Measurements from ENCODE around the gene LRG1. TPM values are rescaled to one million over a fixed set of nuclear protein-coding genes. Genes with fewer than 3 reads are reported as not detected.
A peak's percentile ranks its signal among the peaks of the same experiment; 100 is the strongest.

LRG1 gene
- total RNA-seq, 2 donors from 2014 or later: 0.23 to 3.0 TPM

DNA sequence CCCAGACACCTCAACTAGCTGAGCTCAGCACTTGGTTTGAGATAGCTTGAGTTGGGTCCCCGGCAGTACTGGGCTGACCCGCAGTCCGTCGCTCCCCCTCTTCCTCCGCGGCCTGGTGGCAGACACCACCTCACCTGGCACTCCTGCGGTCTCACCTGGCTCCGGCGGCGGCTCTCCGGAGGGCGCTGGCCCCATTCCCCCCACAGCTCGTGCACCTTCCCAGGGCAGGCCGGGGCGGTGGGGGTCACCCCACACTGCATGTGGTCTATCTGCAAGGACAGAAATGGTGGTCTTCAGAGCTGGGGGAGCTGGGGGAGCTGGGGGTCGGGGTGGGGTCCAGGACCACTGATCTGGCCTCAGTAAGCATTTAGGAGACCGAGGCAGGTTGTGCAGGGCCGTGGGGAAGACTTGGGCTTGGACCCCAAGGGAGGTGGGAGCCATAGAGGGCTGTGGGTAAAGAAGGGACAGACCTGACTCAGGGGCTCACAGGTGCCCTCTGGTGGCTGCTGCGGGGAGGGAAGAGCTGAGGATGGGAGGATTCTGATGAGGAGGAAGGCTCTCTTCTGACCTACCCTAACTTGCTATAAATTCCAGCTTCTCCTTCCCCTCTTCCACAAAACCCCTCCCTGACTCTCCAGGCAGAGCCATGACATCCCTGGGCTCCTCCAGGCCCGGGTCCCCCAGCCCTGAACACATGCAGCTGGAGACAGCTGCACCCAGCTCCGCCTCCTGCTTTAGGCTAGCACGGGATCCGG is 14.9 kb downstream of the LRG1 start:
- H3K27ac Mint-ChIP-seq: no peak overlapping the region
- H3K36me3 Mint-ChIP-seq: no peaks in the 10 kb centered on the region
- peak; percentile 83 to 87 for ATAC-seq
- H3K9me3 Mint-ChIP-seq: no peaks in the 10 kb centered on the region
- DNase-seq (ENCODE audit: low spot score in 2 of 2): peak; percentile 69 to 85

DNA sequence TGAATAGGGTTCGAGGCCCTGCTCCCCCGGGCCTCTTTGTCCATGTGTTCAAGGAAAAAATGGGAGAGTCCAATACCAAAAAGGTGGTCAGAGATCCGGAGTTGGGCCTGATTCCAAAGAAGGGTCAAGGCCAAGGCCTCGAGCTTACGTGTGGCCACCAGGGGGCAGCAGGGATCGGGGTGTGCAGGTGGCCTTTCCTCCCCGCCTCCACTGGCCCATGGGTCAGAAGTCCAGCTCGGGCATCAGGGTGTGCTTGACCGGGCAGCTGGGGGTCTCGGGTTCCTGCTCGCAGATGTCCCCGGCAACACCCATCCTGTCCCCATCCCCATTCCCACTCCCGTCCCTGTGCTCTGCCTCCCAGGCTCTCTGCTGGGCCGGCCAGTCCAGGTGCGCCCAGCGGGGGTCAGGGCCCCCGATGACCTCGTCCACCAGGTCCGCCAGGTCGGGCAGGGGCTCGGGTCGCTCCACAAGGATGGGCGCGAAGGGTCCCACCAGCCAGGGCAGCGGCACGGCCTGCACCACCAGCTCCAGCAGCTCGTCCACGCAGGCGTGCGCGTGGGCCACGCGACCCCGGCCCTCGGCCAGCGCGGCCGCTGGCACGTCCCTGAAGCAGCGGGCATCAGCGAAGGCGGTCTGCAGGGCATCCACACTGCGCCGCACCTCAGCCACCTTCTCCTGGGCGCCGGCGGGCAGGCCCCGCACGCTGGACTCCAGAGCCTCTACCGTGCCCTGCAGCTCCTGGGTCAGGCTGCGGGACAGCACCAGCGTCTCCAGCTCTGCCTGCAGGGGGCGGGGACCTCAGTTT is 16.3 kb downstream of the LRG1 start:
- peak in 1 of 2 donors; percentile 48 for ATAC-seq

DNA sequence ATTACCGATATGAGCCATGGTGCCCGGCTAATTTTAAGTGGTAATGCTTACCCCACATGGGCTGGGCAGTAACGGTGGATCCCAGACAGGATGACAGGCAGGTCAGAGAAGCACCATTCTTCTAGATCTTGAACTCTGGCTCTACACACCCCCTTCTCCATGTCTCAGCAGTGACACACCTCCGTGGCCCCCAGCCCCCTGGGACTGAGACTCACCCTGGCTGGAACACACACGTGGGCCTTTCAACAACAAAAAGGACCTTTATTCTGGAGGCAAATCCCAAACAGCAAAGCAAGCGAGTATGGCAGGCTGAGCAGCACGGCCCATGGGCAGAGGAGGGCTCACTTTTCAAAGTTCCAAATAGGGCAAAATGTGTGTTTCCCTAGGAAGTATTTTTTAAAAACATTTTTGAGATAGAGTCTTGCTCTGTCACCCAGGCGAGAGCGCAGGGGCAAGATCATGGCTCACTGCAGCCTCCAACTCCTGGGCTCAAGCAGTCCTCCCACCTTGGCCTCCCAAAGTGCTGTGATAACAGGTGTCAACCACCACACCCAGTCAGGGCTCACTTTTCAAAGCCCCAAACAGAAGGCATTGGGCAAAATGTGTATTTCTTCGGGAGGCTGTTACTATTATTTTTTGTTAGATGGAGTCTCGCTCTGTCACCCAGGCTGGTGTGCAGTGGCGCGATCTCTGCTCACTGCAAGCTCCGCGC is 17.4 kb downstream of the LRG1 start:
- no peak for DNase-seq (ENCODE audit: low spot score in 2 of 2)
- Mint-ChIP-seq H3K9me3 (no peaks in the 10 kb centered on the region), H3K36me3 (no peaks in the 10 kb centered on the region), H3K27ac (peak overlapping the region in 1 of 2 donors; percentile 24)
- ATAC-seq: no peak

More for the DNA sequence above, 16.3 kb downstream of the LRG1 start:
- Mint-ChIP-seq H3K9me3 (no peaks in the 10 kb centered on the region), H3K36me3 (no peaks in the 10 kb centered on the region), H3K27ac (no peak overlapping the region)
- peak in 1 of 2 donors; percentile 53 for DNase-seq (ENCODE audit: low spot score in 2 of 2)

DNA sequence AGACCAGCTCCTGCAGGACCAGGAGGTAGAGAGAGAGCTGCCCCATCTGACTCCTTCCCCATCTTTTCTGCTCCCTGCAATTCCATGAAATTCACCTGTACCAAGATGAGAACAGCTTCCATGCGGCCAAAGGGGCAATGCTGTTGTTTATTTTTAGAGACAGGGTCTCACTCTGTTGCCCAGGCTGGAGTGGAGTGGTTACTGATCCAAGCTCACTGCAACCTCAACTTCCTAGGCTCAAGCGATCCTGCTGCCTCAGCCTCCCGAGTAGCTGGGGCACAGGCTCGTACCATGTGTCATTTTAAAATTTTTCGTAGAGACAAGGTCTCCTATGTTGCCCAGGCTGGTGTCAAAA is 18.0 kb downstream of the LRG1 start:
- Mint-ChIP-seq H3K9me3 (no peaks in the 10 kb centered on the region), H3K27ac (peak overlapping the region in 1 of 2 donors; percentile 24), H3K36me3 (no peaks in the 10 kb centered on the region)
- no peak for ATAC-seq
- no peak for DNase-seq (ENCODE audit: low spot score in 2 of 2)

DNA sequence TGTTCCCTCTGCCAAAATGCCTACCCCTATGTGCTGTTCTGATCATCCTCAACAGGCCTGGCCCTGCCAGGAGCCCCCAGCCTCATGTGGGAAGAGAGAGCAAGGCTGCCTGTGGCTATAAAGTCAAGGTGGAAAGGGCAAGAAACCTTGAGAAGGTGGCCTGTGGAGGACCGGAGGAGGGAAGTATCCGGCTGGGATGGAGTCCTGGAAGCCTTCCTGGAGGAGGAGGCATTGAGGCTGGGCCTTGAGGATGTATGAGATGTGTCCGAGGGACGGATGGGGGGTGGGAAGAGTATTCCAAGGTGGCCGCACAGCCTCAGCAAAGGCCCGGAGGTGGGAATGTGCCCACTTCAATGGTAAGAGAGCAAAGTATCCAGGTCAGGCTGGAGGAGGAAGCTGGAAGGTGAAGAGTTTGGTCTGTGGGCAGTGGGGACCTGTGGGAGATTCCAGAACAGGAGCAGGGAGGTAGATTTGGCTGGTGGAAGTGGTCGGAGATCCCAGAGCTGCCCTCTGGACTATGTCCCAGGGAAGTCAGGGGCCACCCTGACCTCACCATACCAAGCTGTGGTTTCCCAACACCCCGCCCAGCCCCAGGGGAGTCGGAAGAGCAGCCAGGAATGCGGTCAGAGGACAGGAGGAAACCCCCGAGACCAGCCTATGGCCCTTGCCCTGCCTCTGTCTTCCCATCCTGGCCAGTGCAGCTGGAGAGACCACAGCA is 18.5 kb downstream of the LRG1 start:
- ATAC-seq: no peak
- no peaks in the 10 kb centered on the region for H3K9me3 Mint-ChIP-seq
- H3K27ac Mint-ChIP-seq: no peak overlapping the region
- no peak for DNase-seq (ENCODE audit: low spot score in 2 of 2)
- H3K36me3 Mint-ChIP-seq: no peaks in the 10 kb centered on the region

DNA sequence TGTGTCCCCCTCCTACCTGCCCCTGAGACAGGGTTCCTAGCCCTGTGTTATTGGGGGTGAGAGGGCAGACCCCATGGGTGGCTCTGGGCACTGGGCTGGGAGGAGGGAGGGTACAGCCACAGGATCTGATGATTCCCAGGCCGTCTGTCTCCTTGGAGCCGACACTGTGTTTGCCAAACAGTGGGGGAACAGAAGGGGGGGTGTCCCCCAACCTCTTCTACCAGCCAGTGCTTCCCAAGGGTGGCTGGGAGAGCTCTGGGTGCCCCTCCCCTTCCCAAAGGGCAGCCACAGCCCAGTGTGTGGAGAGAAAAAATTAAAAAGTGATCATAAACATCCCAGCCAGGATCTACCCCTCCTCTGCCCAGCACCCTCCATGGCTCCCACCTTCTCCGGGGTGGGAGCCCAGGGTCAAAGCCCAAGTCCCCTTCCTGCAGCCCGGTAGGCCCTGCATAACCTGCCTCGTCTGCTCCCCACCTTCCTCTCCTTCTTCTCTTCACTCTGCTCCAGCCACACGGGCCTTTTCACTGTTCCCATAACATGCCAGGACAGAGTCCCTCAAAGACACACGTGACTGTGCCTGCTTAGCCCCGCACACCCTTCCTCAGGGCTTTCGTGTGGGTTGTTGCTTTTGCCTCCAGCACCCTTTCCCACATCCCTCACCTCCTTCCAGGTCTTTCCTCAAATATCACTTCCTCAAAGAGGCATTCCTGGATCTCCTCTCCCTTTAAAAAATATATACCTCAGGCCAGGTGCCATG is 20.1 kb downstream of the LRG1 start:
- DNase-seq (ENCODE audit: low spot score in 2 of 2): no peak
- H3K9me3 Mint-ChIP-seq: no peaks in the 10 kb centered on the region
- H3K27ac Mint-ChIP-seq: peak overlapping the region in 1 of 2 donors; percentile 55
- no peak for ATAC-seq
- H3K36me3 Mint-ChIP-seq: no peaks in the 10 kb centered on the region

DNA sequence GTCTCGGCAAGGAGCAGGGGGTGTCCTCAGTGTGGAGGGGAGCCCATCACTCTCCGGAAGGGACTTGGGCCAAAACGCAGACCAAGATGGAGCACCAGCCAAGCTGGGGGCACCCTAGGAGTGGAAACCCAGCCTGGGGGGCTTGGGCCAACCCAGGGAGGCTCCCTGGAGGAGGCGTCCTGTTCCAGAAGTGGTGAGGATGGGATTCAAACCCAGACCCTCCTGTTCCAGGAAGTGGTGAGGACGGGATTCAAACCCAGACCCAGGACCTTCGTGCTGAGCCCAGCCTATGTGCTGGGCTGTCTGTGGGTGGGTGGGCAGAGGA is 20.7 kb downstream of the LRG1 start:
- no peak for DNase-seq (ENCODE audit: low spot score in 2 of 2)

DNA sequence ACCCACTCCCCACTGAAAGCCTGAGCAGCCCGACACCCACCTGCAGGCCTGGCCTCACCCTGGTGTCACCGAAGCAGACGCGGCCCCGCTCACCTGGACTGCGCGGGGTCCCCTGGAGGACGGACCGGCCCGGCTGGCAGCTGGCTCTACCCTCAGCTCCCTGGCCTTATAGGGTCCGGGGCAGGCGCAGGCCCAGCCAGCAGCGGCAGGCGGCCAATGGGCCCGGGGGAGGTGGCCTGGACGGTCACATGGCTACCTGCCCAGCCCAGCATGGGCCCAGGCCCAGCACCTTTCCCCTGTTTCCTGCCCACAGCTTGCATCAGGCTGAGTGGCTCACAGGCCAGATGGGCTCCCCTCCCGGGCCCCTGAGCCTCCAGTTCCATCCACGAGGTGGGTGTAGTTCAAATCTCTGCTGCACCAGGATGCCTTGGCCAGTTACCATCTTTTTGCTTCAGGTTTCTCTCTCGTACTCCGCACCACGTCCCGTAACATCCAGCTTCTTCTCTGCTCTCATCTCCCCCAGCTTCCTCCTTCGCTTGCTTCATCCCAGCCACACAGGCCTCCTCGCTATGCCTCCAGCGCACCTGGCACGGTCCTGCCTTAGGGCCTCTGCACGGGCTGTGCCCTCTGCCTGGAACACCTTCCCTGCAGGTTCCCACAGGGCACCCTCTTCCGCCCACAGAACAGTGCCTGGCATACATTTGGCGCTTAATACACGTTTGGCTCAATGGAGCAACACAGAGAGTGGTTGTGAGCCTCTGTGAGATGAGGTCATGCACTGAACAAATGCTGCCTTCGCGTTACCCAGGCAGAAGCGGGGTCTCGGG is 21.3 kb downstream of the LRG1 start, which contains the start of gene PLIN4:
Gene PLIN4 (minus strand): TSS at position 142 of the 827 bp plus-strand sequence. CDS start 214 bp downstream, outside the sequence.
- Mint-ChIP-seq H3K9me3 (no peaks in the 10 kb centered on the region), H3K36me3 (no peaks in the 10 kb centered on the region), H3K27ac (no peak within 1 kb of the TSS)
- DNase-seq (ENCODE audit: low spot score in 2 of 2) (no peak), ATAC-seq (no peak)

More for the DNA sequence above, 20.7 kb downstream of the LRG1 start:
- ATAC-seq: no peak
- Mint-ChIP-seq H3K36me3 (no peaks in the 10 kb centered on the region), H3K9me3 (no peaks in the 10 kb centered on the region), H3K27ac (no peak overlapping the region)

DNA sequence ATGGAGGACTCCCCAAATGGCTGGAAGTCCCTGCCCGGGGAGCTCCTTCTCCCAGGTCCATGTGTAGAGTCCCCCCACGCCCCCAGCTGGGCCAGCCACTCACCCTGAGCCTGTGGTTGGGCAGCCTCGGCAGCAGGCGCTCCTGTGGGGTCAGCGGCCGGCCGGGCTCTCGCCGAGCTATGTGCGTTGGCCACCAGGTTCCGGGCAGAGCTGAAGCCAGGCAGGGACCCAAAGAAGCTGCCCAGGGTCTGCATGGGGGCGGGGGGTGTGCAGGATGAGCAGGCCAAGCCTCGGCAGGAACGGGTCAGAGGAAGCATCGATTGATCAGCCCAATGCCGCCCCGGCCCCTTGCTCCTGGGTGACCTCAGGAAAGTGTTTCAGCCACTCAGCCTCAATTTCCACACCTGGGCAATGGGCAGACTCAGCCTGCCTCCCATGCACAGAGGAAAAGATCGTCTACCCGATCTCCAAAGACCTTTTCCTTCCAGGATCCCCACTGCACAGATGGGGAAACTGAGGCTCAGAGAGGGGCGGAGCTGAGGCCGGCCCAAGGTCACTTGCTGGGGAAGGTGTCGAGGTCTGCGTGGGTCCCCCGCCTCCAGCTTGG is 22.3 kb downstream of the LRG1 start:
- DNase-seq (ENCODE audit: low spot score in 2 of 2) (no peak), ATAC-seq (no peak)
- Mint-ChIP-seq H3K36me3 (no peaks in the 10 kb centered on the region), H3K27ac (no peak overlapping the region), H3K9me3 (no peaks in the 10 kb centered on the region)

DNA sequence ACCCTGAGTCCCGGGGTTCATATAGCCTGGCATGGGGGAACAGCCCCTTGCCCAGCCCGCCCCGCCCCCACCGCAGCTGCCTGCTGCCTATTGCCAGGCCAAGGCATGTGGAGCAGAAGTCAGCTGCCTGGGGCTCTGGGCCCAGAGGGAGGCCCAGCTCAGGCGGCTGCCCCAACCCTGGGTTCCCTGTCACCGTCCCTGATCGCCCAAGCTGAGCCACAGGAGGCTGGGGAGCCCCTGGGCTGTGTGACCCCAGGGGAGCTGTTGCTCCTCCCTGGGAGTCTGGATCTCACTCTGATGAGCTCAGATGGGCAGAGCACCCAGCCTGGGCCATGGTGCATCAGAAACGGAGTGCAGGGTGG is 22.9 kb downstream of the LRG1 start:
- ATAC-seq (peak in 1 of 2 donors; percentile 16), DNase-seq (ENCODE audit: low spot score in 2 of 2) (no peak)
- Mint-ChIP-seq H3K36me3 (no peaks in the 10 kb centered on the region), H3K9me3 (no peaks in the 10 kb centered on the region), H3K27ac (no peak overlapping the region)

DNA sequence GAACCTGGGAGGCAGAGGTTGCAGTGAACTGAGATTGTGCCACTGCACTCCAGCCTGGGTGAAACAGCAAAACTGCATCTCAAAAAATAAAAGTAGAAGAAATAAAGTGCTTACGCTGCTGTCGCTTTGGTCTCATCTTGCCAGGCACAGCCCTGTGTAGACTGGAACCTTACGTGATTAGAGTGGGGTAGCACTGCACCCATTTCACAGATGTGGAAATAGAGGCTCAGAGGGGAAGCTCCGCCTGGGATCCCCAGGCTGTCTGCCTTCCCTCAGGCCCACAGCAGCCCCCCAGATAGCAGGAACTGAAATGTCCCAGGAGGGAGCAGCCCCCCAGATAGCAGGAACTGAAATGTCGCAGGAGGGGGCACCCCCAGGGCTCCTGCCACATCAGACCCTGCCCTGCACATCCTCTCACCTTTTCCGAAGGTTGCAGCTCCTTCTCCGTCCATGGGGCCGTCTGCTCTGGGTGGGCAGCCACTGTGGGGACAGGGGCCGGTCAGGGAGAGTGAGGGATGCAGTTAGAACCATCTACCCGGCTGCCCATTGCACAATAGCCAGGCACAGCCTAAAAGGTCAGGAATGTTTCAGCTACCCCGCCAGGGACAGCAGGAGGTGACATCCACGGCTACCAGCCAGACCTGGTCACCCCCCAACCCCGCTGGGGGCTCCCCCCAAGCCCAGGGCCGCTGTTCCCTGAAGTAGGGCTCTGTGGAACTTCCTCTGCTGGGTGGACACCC is 23.5 kb downstream of the LRG1 start:
- no peak for ATAC-seq
- no peaks in the 10 kb centered on the region for H3K9me3 Mint-ChIP-seq

DNA sequence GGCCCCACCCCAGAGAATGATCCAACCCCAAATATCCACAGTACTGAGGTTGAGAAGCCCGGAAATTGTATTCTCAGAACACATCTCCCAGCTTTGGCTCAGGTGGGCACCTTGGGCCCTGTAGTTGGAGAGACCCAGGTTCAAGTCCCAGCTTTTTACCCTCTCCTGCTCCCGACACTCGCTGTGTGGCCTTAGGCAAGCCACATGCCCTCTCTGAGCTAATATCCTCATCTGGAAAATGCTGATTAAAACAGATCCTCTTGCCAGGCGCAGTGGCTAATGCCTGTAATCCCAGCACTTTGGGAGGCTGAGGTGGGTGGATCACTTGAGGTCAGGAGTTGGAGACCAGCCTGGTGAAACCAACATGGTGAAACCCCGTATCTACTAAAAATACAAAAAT is 24.1 kb downstream of the LRG1 start:
- Mint-ChIP-seq H3K27ac (no peak overlapping the region), H3K36me3 (no peaks in the 10 kb centered on the region)
- ATAC-seq: no peak

More for the DNA sequence above, 23.5 kb downstream of the LRG1 start:
- Mint-ChIP-seq H3K36me3 (no peaks in the 10 kb centered on the region), H3K27ac (no peak overlapping the region)
- no peak for DNase-seq (ENCODE audit: low spot score in 2 of 2)

DNA sequence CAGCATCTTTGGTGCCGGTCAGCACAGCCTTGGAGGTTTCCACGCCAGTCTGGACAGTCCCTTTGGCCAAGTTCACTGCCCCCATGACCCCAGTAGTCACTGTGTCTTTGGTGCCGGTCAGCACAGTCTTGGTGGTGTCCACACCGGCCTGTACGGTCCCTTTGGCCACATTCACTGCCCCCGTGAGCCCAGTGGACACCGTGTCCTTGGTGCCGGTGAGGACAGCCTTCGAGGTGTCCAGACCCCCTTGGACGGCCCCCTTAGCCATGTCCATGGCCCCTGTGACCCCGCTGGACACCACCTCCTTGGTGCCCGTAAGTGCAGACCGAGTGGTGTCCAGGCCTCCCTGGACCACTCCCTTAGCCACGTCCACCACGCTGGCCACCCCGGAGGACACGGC is 26.6 kb downstream of the LRG1 start:
- Mint-ChIP-seq H3K9me3 (no peaks in the 10 kb centered on the region), H3K36me3 (no peaks in the 10 kb centered on the region), H3K27ac (no peak overlapping the region)
- ATAC-seq: no peak
- DNase-seq (ENCODE audit: low spot score in 2 of 2): no peak

More for the DNA sequence above, 24.1 kb downstream of the LRG1 start:
- H3K9me3 Mint-ChIP-seq: no peaks in the 10 kb centered on the region
- DNase-seq (ENCODE audit: low spot score in 2 of 2): no peak

DNA sequence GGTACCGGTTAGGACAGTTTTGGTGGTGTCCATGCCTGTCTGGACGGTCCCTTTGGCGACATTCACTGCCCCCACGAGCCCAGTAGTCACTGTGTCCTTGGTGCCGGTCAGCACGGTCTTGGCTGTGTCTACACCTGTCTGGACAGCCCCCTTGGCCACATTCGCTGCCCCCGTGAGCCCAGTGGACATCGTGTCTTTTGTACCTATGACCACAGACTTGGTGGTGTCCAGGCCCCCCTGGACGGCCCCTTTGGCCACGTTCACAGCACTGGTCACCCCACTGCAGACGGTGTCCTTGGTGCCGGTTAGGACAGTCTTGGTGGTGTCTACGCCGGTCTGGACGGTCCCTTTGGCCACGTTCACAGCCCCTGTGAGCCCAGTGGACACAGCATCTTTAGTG is 27.8 kb downstream of the LRG1 start:
- no peak for ATAC-seq
- H3K27ac Mint-ChIP-seq: no peak overlapping the region
- H3K36me3 Mint-ChIP-seq: no peaks in the 10 kb centered on the region
- DNase-seq (ENCODE audit: low spot score in 2 of 2): no peak
- H3K9me3 Mint-ChIP-seq: no peaks in the 10 kb centered on the region

All from activated naive CD4-positive, alpha-beta T cell treated with anti-CD3 and anti-CD28 coated beads, Interleukin-2, amount 50 U/mL, for 72 hours (primary cell).